Lower leg skin (tissue), 3 donors: Measurements from ENCODE around the gene SORCS2.

Experiments used
- CTCF ChIP-seq, 3 donors: fragments of 450-650 bp; IDR thresholded peaks; one replicate each; pipeline ENCODE4 v1.5.1; 2016; ENCODE audit warnings: antibody characterized with exemption in 3 of 3, mild to moderate bottlenecking in 3 of 3, moderate library complexity in 2 of 3
- POLR2A ChIP-seq, 2 donors: fragments of 450-650 bp; IDR thresholded peaks; one replicate each; pipeline ENCODE4 v1.6.1; 2016 to 2017; ENCODE audit warnings: antibody characterized with exemption in 2 of 2, mild to moderate bottlenecking in 1 of 2, moderate library complexity in 1 of 2

- TF ChIP-seq CTCF (IDR thresholded peaks at IDR 0.05), result no peak
- TF ChIP-seq POLR2A (IDR thresholded peaks at IDR 0.05), result no peak
These were observed 544.9 kb downstream of the SORCS2 start for GRCh38 chr4:7737268-7737645.
